ENCODE data around the gene CNTNAP2.

DNA sequence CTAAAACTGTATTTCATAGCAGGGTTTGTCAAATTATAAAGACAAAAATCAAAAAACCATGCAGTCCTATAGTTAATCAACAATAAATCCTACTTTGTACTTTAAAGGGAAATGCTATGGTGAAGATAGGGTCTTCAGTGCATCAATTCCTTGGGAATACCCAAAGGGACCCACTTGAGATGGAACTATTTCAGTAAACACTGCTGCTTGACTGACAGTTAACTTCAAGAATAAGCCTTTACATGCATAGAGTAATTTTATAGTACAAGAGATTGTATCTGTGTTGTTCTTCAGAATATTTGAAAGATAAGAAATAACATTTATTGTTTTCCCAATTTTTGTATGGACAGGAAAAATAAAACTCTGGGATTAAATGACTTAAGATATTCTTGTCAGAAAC is 1179.6 kb downstream of the CNTNAP2 start:
- TF ChIP-seq, protein P1, sequence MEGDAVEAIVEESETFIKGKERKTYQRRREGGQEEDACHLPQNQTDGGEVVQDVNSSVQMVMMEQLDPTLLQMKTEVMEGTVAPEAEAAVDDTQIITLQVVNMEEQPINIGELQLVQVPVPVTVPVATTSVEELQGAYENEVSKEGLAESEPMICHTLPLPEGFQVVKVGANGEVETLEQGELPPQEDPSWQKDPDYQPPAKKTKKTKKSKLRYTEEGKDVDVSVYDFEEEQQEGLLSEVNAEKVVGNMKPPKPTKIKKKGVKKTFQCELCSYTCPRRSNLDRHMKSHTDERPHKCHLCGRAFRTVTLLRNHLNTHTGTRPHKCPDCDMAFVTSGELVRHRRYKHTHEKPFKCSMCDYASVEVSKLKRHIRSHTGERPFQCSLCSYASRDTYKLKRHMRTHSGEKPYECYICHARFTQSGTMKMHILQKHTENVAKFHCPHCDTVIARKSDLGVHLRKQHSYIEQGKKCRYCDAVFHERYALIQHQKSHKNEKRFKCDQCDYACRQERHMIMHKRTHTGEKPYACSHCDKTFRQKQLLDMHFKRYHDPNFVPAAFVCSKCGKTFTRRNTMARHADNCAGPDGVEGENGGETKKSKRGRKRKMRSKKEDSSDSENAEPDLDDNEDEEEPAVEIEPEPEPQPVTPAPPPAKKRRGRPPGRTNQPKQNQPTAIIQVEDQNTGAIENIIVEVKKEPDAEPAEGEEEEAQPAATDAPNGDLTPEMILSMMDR (IDR thresholded peaks at IDR 0.05 in 4 of 5, conservative IDR thresholded peaks at IDR 0.05 in 1 of 5): no peak
- no peak for TF ChIP-seq POLR2A (IDR thresholded peaks at IDR 0.05)

Measured in gastrocnemius medialis (tissue), 4 donors.